ENCODE measurements around the gene LMF2. TPM values are rescaled to one million over a fixed set of nuclear protein-coding genes. Genes with fewer than 3 reads are reported as not detected.

The LMF2 gene
- total RNA-seq, 2 experiments from 2014 or later = 98.6 to 138 TPM

GRCh38 chr22:50486561-50487289 lies 20.8 kb downstream of the LMF2 start, which contains the start of gene MIOX:
Gene MIOX (plus strand): TSS chr22:50486859. CDS start chr22:50486898, 39 bp downstream.
- H3K4me1 Mint-ChIP-seq = peaks cover 8% of the 10 kb centered on the region
- ATAC-seq (no peak), DNase-seq (no peak)
- H3K27ac Mint-ChIP-seq = no peak within 1 kb of the TSS
- no peaks in the 10 kb centered on the region for H3K9me3 Mint-ChIP-seq (ENCODE audit: low read depth)
- no peaks in the 10 kb centered on the region for H3K27me3 Mint-ChIP-seq
- no peak within 1 kb of the TSS for H3K4me3 Mint-ChIP-seq
- no peaks in the 10 kb centered on the region for H3K36me3 Mint-ChIP-seq
- CTCF ChIA-PET = interaction anchor here (0.8 to 1.1 kb wide), 2 partner anchors 8 to 11 kb away, joined by 3 to 4 read pairs; no protein-coding TSS in a partner anchor

GRCh38 chr22:50485221-50486131 lies 22.0 kb downstream of the LMF2 start:
- no peak for DNase-seq
- peak overlapping the region; percentile 3 for H3K27ac Mint-ChIP-seq
- H3K4me1 Mint-ChIP-seq = no peaks in the 10 kb centered on the region
- H3K9me3 Mint-ChIP-seq (ENCODE audit: low read depth) = no peaks in the 10 kb centered on the region
- ATAC-seq = no peak
- CTCF ChIA-PET = interaction anchor here (1.1 to 1.7 kb wide), 3 partner anchors 9 to 40 kb away, joined by 3 to 7 read pairs (median 4); partner anchors contain the start of gene SCO2
- no peaks in the 10 kb centered on the region for H3K36me3 Mint-ChIP-seq
- H3K27me3 Mint-ChIP-seq = no peaks in the 10 kb centered on the region
- H3K4me3 Mint-ChIP-seq = no peak overlapping the region

DNA sequence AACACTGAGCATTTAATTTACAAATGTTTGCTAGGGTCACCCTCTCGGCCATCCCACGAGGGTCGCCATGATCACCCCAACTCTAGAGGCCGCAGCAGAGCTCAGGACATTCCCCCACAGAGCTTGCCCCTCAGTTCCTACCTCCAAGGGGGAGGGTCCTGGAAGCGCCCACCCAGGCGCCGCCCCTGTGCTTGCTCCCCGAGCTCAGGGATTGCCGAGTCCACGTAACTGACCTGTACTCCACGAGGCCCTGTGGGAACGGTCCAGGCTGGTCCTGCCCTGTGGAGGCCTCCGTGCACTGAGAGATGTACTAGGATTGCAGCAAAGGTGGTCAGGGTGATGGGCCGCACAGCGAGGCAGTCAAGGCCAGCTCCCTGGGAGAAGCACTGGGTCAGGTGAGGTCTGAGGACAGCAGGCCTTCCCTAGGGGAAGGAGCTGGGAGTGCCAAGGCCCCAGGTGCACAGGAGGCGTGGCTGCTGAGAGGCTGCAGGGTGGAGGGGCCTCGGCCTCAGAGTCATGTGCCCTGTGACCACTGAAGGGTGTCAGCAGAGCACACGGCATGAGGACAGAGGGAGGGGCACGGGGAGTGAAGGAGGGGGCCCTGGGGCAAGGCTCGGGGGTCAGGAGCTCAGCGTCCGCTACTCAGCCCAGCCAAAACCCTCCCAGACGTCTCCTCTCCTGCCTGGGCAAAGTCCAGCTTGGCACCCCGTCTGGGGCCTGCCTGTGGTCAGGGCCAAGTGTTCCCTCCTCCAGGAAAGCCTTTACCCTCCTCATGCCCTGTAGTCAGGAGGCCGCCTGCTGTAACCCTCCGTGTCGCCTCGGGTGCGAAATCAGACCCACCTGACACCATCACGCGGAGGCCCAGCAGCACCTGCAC lies 23.3 kb downstream of the LMF2 start:
- Mint-ChIP-seq H3K27me3 (peaks cover 9% of the 10 kb centered on the region), H3K9me3 (ENCODE audit: low read depth) (no peaks in the 10 kb centered on the region), H3K36me3 (no peaks in the 10 kb centered on the region), H3K4me3 (no peak overlapping the region), H3K27ac (no peak overlapping the region), H3K4me1 (no peaks in the 10 kb centered on the region)
- ATAC-seq = no peak
- DNase-seq = no peak
- CTCF ChIA-PET = interaction anchor here (0.9 to 1.7 kb wide), 5 partner anchors 11 to 41 kb away, joined by 3 to 7 read pairs (median 3); partner anchors contain the start of gene SCO2

DNA sequence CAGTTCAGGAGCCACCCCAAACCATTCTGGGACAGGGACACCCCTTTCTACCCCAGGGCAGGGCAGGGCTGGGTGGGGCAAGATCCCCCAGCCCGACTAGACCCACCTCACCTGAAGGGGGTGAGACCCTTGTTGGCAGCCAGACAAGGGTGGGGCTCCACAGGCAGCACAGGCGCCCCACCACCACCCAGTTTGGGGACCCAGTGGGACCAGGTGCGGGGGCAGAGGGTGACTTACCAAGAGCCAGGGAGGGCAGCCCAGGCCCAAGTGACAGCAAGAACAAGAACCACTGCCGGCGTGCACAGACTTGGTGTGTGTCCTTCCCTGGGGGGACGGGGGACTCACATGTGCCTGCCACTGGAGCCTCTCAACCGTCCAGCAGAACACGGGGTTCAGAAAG lies 23.9 kb downstream of the LMF2 start:
- no peaks in the 10 kb centered on the region for H3K36me3 Mint-ChIP-seq
- DNase-seq (no peak), ATAC-seq (no peak)
- no peaks in the 10 kb centered on the region for H3K4me1 Mint-ChIP-seq
- CTCF ChIA-PET = interaction anchor here (1.2 kb wide), 1 partner anchor 15 kb away, joined by 3 read pairs; no protein-coding TSS in a partner anchor
- no peak overlapping the region for H3K4me3 Mint-ChIP-seq
- H3K27me3 Mint-ChIP-seq = peaks cover 15% of the 10 kb centered on the region
- no peaks in the 10 kb centered on the region for H3K9me3 Mint-ChIP-seq (ENCODE audit: low read depth)
- no peak overlapping the region for H3K27ac Mint-ChIP-seq

GRCh38 chr22:50483106-50483505 lies 24.4 kb downstream of the LMF2 start:
- no peaks in the 10 kb centered on the region for H3K4me1 Mint-ChIP-seq
- no peak overlapping the region for H3K27ac Mint-ChIP-seq
- no peak for ATAC-seq

GRCh38 chr22:50482107-50483074 lies 25.1 kb downstream of the LMF2 start:
- H3K27me3 Mint-ChIP-seq = peaks cover 16% of the 10 kb centered on the region
- no peak overlapping the region for H3K27ac Mint-ChIP-seq
- no peaks in the 10 kb centered on the region for H3K4me1 Mint-ChIP-seq
- DNase-seq = no peak
- no peaks in the 10 kb centered on the region for H3K9me3 Mint-ChIP-seq (ENCODE audit: low read depth)
- H3K36me3 Mint-ChIP-seq = no peaks in the 10 kb centered on the region
- CTCF ChIA-PET = interaction anchor here (0.8 to 2.0 kb wide), 3 partner anchors 9 to 17 kb away, joined by 4 to 9 read pairs (median 5); no protein-coding TSS in a partner anchor
- no peak for ATAC-seq
- H3K4me3 Mint-ChIP-seq = peak overlapping the region; percentile 64

More at GRCh38 chr22:50483106-50483505, 24.4 kb downstream of the LMF2 start:
- CTCF ChIA-PET = interaction anchor here (1.2 to 2.0 kb wide), 2 partner anchors 10 to 15 kb away, joined by 3 to 9 read pairs; no protein-coding TSS in a partner anchor
- peaks cover 16% of the 10 kb centered on the region for H3K27me3 Mint-ChIP-seq
- no peak overlapping the region for H3K4me3 Mint-ChIP-seq
- H3K9me3 Mint-ChIP-seq (ENCODE audit: low read depth) = no peaks in the 10 kb centered on the region
- H3K36me3 Mint-ChIP-seq = no peaks in the 10 kb centered on the region
- DNase-seq = no peak

- Mint-ChIP-seq H3K27me3 (peaks cover 16% of the 10 kb centered on the region), H3K9me3 (ENCODE audit: low read depth) (no peaks in the 10 kb centered on the region), H3K4me1 (peaks cover 4% of the 10 kb centered on the region), H3K36me3 (no peaks in the 10 kb centered on the region), H3K27ac (no peak within 1 kb of the TSS), H3K4me3 (peak within 1 kb of the TSS; percentile 64)
- ATAC-seq (peak; percentile 90), DNase-seq (peak; percentile 72)
- CTCF ChIA-PET = interaction anchor here (0.8 to 2.0 kb wide), 6 partner anchors 8 to 139 kb away, joined by 3 to 9 read pairs (median 4); no protein-coding TSS in a partner anchor
Measured at GRCh38 chr22:50481440-50482106, 25.9 kb downstream of the LMF2 start, which contains the start of gene ADM2. Gene ADM2 (plus strand): TSS chr22:50481543. CDS start chr22:50481848, 305 bp downstream.

GRCh38 chr22:50481045-50481439 lies 26.5 kb downstream of the LMF2 start:
- no peak for ATAC-seq
- CTCF ChIA-PET = interaction anchor here (0.8 to 2.0 kb wide), 7 partner anchors 8 to 139 kb away, joined by 3 to 9 read pairs (median 4); no protein-coding TSS in a partner anchor
- Mint-ChIP-seq H3K36me3 (no peaks in the 10 kb centered on the region), H3K27me3 (peaks cover 16% of the 10 kb centered on the region), H3K27ac (no peak overlapping the region), H3K4me3 (peak overlapping the region; percentile 64), H3K9me3 (ENCODE audit: low read depth) (no peaks in the 10 kb centered on the region), H3K4me1 (peaks cover 4% of the 10 kb centered on the region)
- no peak for DNase-seq

DNA sequence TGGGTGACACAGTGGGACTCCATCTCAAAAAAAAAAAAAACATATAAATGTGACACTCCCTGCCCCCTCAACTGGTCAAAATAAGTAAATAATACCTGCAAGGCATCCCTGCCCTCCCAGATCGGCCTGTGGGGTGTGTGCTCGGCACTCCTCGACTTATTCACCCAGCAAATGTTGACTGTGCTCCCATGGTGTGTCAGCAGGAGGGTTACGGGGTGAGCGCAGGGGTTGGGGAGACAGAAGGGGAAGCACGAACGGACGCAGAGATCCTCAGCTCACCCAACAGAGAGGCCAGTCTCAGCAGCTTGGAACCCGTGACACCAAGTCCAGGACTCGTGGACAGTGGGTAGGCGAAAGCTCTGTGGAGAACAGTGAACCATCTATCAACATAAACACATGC lies 27.8 kb downstream of the LMF2 start:
- no peak for DNase-seq
- no peaks in the 10 kb centered on the region for H3K9me3 Mint-ChIP-seq (ENCODE audit: low read depth)
- no peak overlapping the region for H3K27ac Mint-ChIP-seq
- peaks cover 16% of the 10 kb centered on the region for H3K27me3 Mint-ChIP-seq
- peak overlapping the region; percentile 48 for H3K4me3 Mint-ChIP-seq
- ATAC-seq = no peak
- CTCF ChIA-PET = interaction anchor here (0.6 to 1.8 kb wide), 5 partner anchors 9 to 203 kb away, joined by 3 to 6 read pairs (median 4); no protein-coding TSS in a partner anchor
- H3K36me3 Mint-ChIP-seq = no peaks in the 10 kb centered on the region
- peaks cover 8% of the 10 kb centered on the region for H3K4me1 Mint-ChIP-seq

- DNase-seq (no peak), ATAC-seq (no peak)
- no peak overlapping the region for H3K27ac Mint-ChIP-seq
- H3K4me3 Mint-ChIP-seq = no peak overlapping the region
- H3K36me3 Mint-ChIP-seq = peaks cover 4% of the 10 kb centered on the region
- no peaks in the 10 kb centered on the region for H3K9me3 Mint-ChIP-seq (ENCODE audit: low read depth)
- H3K27me3 Mint-ChIP-seq = peaks cover 16% of the 10 kb centered on the region
- CTCF ChIA-PET = interaction anchor here (1.2 kb wide), 1 partner anchor 9 kb away, joined by 3 read pairs; no protein-coding TSS in a partner anchor
- peaks cover 19% of the 10 kb centered on the region for H3K4me1 Mint-ChIP-seq
Measured at GRCh38 chr22:50477923-50478322, 29.6 kb downstream of the LMF2 start.

- H3K36me3 Mint-ChIP-seq = peaks cover 5% of the 10 kb centered on the region
Measured at GRCh38 chr22:50476868-50477267, 30.6 kb downstream of the LMF2 start.

More at GRCh38 chr22:50476868-50477267, 30.6 kb downstream of the LMF2 start:
- DNase-seq (no peak), ATAC-seq (no peak)
- CTCF ChIA-PET = interaction anchor here (0.8 kb wide), 1 partner anchor 21 kb away, joined by 3 read pairs; no protein-coding TSS in a partner anchor
- H3K4me1 Mint-ChIP-seq = peaks cover 30% of the 10 kb centered on the region
- H3K27me3 Mint-ChIP-seq = peaks cover 16% of the 10 kb centered on the region
- peak overlapping the region; percentile 19 for H3K27ac Mint-ChIP-seq
- no peaks in the 10 kb centered on the region for H3K9me3 Mint-ChIP-seq (ENCODE audit: low read depth)
- no peak overlapping the region for H3K4me3 Mint-ChIP-seq
